HEK293 (cell line): Measurements from ENCODE around the gene SMURF1.

Source experiments
- CTCF ChIA-PET: fragments of 350-600 bp; formaldehyde crosslinking; extraction: SDS; loops from one replicate; lab custom pipeline; 2021; ENCODE audit warnings: antibody characterized with exemption; lab: Yijun Ruan, JAX
- POLR2A ChIA-PET: fragments of 300-600 bp; formaldehyde crosslinking; extraction: SDS; loops from one replicate; lab custom pipeline; 2020; ENCODE audit warnings: antibody characterized with exemption, inconsistent platforms; lab: Yijun Ruan, JAX
- H3K27ac ChIP-seq: fragments of 200-500 bp; sonication (Bioruptor generic); 2 replicates; pipeline ENCODE4 v1.5.1; 2014; ENCODE audit warnings: low read depth, low read length, control low read depth, inconsistent platforms; ENCODE audit errors: extremely low read depth
- H3K36me3 ChIP-seq, 2 experiments: fragments of 200-500 bp in 1 of 2; sonication (Bioruptor generic) in 1 of 2; 1 replicate in 1 of 2; 2 replicates in 1 of 2; pipeline ENCODE4 v1.5.1; 2014 to 2017; ENCODE audit warnings: inconsistent platforms in 2 of 2, low read length in 2 of 2; ENCODE audit not compliant: control insufficient read depth in 2 of 2, insufficient read depth in 1 of 2
- H3K4me1 ChIP-seq: fragments of 200-500 bp; sonication (Bioruptor generic); 2 replicates; pipeline ENCODE4 v1.5.1; 2014; ENCODE audit warnings: mild to moderate bottlenecking, low read length, inconsistent platforms; ENCODE audit not compliant: control insufficient read depth, insufficient read depth
- H3K4me3 ChIP-seq: 2 replicates; pipeline ENCODE4 v1.5.1; 2011; ENCODE audit warnings: low read depth, mild to moderate bottlenecking, control low read depth, low read length, moderate library complexity
- H3K9me3 ChIP-seq: fragments of 200-500 bp; sonication (Bioruptor generic); 2 replicates; pipeline ENCODE4 v1.5.1; 2014; ENCODE audit warnings: low read depth, low read length, inconsistent platforms; ENCODE audit not compliant: control insufficient read depth, insufficient read depth
- EGR2 ChIP-seq: fragments of 450-650 bp; formaldehyde crosslinking; IDR thresholded peaks from 2 replicates; pipeline ENCODE4 v1.5.1; 2016; ENCODE audit warnings: low read depth, missing biosample characterization, missing genetic modification characterization
- HOXD13 ChIP-seq: sonication (generic); formaldehyde crosslinking; IDR thresholded peaks from 2 replicates; pipeline ENCODE4 v1.8.0; 2022; ENCODE audit warnings: missing genetic modification reagents, borderline replicate concordance
- KLF9 ChIP-seq: fragments of 450-650 bp; formaldehyde crosslinking; IDR thresholded peaks from 2 replicates; pipeline ENCODE4 v1.5.1; 2016; ENCODE audit warnings: missing biosample characterization, missing genetic modification characterization, low read depth
- PATZ1 ChIP-seq: fragments of 450-650 bp; formaldehyde crosslinking; IDR thresholded peaks from 2 replicates; pipeline ENCODE4 v1.5.1; 2016; ENCODE audit warnings: missing biosample characterization, missing genetic modification characterization
- SCRT2 ChIP-seq: fragments of 450-650 bp; formaldehyde crosslinking; IDR thresholded peaks from 2 replicates; pipeline ENCODE4 v1.5.1; 2016; ENCODE audit warnings: missing biosample characterization, missing genetic modification characterization
- SP3 ChIP-seq: fragments of 450-650 bp; formaldehyde crosslinking; IDR thresholded peaks from 2 replicates; pipeline ENCODE4 v1.5.1; 2016; ENCODE audit warnings: missing biosample characterization, missing genetic modification characterization
- ZBTB17 ChIP-seq: fragments of 450-650 bp; formaldehyde crosslinking; IDR thresholded peaks from 2 replicates; pipeline ENCODE4 v1.5.1; 2016; ENCODE audit warnings: missing biosample characterization, missing genetic modification characterization
- ZBTB20 ChIP-seq: fragments of 450-650 bp; formaldehyde crosslinking; IDR thresholded peaks from 2 replicates; pipeline ENCODE4 v1.5.1; 2016; ENCODE audit warnings: missing biosample characterization, missing genetic modification characterization
- ZBTB26 ChIP-seq: fragments of 450-650 bp; formaldehyde crosslinking; optimal IDR thresholded peaks from 2 replicates; pipeline ENCODE3; 2016; ENCODE audit warnings: missing biosample characterization, mild to moderate bottlenecking, missing genetic modification characterization
- ZBTB7A ChIP-seq: fragments of 450-650 bp; formaldehyde crosslinking; IDR thresholded peaks from 2 replicates; pipeline ENCODE4 v1.5.1; 2016; ENCODE audit warnings: low read depth, missing biosample characterization, missing genetic modification characterization
- ZBTB8A ChIP-seq: fragments of 450-650 bp; formaldehyde crosslinking; IDR thresholded peaks from 2 replicates; pipeline ENCODE4 v1.5.1; 2016; ENCODE audit warnings: missing biosample characterization, missing genetic modification characterization
- ZFP41 ChIP-seq: fragments of 450-650 bp; formaldehyde crosslinking; IDR thresholded peaks from 2 replicates; pipeline ENCODE4 v1.5.1; 2016; ENCODE audit warnings: missing biosample characterization, missing genetic modification characterization, borderline replicate concordance
- ZNF140 ChIP-seq: fragments of 450-650 bp; formaldehyde crosslinking; IDR thresholded peaks from 2 replicates; pipeline ENCODE4 v1.5.1; 2016; ENCODE audit warnings: missing biosample characterization, missing genetic modification characterization
- ZNF223 ChIP-seq: fragments of 450-650 bp; formaldehyde crosslinking; IDR thresholded peaks from 2 replicates; pipeline ENCODE4 v1.5.1; 2016; ENCODE audit warnings: missing biosample characterization, missing genetic modification characterization
- ZNF416 ChIP-seq: fragments of 450-650 bp; formaldehyde crosslinking; IDR thresholded peaks from 2 replicates; pipeline ENCODE4 v1.5.1; 2016; ENCODE audit warnings: missing biosample characterization, missing genetic modification characterization
- ZNF426 ChIP-seq: fragments of 450-650 bp; formaldehyde crosslinking; IDR thresholded peaks from 2 replicates; pipeline ENCODE4 v1.5.1; 2017; ENCODE audit warnings: missing biosample characterization, missing genetic modification characterization, mild to moderate bottlenecking, inconsistent platforms, moderate library complexity
- ZNF626 ChIP-seq: fragments of 450-650 bp; sonication (Bioruptor Pico); formaldehyde crosslinking; IDR thresholded peaks from 2 replicates; pipeline ENCODE4 v1.5.1; 2018; ENCODE audit warnings: missing biosample characterization, missing genetic modification characterization, inconsistent platforms
- ZNF677 ChIP-seq: fragments of 450-650 bp; IDR thresholded peaks from 2 replicates; pipeline ENCODE4 v1.5.0; 2018; ENCODE audit warnings: missing biosample characterization, mild to moderate bottlenecking, missing genetic modification characterization, moderate library complexity
- ZNF747 ChIP-seq: fragments of 450-650 bp; formaldehyde crosslinking; IDR thresholded peaks from 2 replicates; pipeline ENCODE4 v1.5.1; 2016; ENCODE audit warnings: missing biosample characterization, missing genetic modification characterization
- ZSCAN30 ChIP-seq: fragments of 450-650 bp; IDR thresholded peaks from 2 replicates; pipeline ENCODE4 v1.5.1; 2018; ENCODE audit warnings: missing biosample characterization, mild to moderate bottlenecking, missing genetic modification characterization, moderate library complexity
- TF ChIP-seq, protein P1 (sequence below): fragments of 450-650 bp; formaldehyde crosslinking; IDR thresholded peaks from 2 replicates; pipeline ENCODE4 v1.5.1; 2016; ENCODE audit warnings: missing biosample characterization, missing genetic modification characterization
- TF ChIP-seq, protein P2 (sequence below): fragments of 450-650 bp; formaldehyde crosslinking; IDR thresholded peaks from 2 replicates; pipeline ENCODE4 v1.5.1; 2017; ENCODE audit warnings: missing biosample characterization, missing genetic modification characterization
- TF ChIP-seq, protein P3 (sequence below): fragments of 450-650 bp; formaldehyde crosslinking; IDR thresholded peaks from 2 replicates; pipeline ENCODE4 v1.5.1; 2016; ENCODE audit warnings: missing biosample characterization, missing genetic modification characterization
- TF ChIP-seq, protein P4 (sequence below): fragments of 450-650 bp; formaldehyde crosslinking; IDR thresholded peaks from 2 replicates; pipeline ENCODE4 v1.5.1; 2016; ENCODE audit warnings: missing biosample characterization, missing genetic modification characterization, low read depth

SMURF1 gene

DNA sequence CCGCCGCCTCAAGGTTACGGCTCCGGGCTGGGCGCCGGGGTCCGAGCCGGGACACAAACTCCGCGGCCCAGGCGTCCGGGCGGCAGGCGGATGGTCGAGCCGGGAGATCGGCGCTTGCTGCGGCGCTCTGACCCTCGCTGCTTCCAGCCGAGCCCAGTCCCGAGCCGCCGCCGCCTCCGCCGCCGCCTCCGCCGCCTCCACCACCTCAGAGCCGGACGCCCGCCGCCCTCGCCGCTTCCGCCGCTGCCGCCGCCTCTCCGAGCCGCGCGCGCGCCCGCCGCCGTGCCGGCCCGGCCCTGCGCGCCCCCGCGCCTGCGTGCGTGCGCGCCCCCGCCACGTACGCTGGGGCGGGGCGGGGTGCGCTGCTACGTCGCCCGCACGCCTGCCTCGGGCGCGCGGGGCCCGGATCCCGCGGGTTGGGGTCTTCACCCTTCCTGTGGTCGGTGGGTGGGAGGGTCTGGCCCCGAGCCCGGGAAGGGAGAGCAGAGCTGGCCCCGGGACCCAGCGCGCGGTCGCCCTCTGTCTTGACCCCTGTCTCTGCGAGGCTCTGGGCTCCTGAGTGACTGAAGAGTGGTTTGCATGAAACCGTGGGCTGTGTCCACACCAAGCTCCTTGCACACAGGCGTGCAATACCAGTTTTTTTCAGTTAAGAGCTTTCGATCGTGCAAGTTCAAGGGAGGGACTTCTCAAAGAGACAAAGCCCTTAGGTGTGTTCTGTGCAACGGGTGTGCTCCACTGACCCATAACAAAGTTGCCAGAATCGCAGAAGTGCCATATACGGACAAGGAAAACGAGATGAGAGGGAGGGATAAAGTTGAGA lies at the start of gene SMURF1:
Gene SMURF1, minus strand, starts transcription at position 256 of the 820 bp plus-strand sequence. CDS start 328 bp downstream, outside the sequence.
- Histone ChIP-seq H3K27ac (peak within 1 kb of the TSS; percentile 84), H3K36me3 (no peaks in the 10 kb centered on the region), H3K4me3 (peak within 1 kb of the TSS; percentile 81), H3K9me3 (no peaks in the 10 kb centered on the region), H3K4me1 (0 out of 2 replicates have a peak, but pooled peaks cover 3% of the 10 kb centered on the region)
- ChIA-PET POLR2A (no interaction called here), CTCF (no interaction called here)
- TF ChIP-seq ZBTB20 (peak; percentile 31; the same call in 1 of the 2 replicates), HOXD13 (CRISPR knock-in tag) (no peak), ZFP41 (no peak), ZNF747 (tag by site-specific recombination) (no peak), ZNF223 (tag by site-specific recombination) (peak; percentile 5; the same call in 1 of the 2 replicates), ZNF426 (tag by site-specific recombination) (no peak), EGR2 (tag by site-specific recombination) (0 out of 2 replicates have a peak, but pooled peaks have one; percentile 25), KLF9 (tag by site-specific recombination) (peak; percentile 43), ZBTB17 (tag by site-specific recombination) (peak; percentile 59), ZNF140 (tag by site-specific recombination) (no peak), ZNF626 (tag by site-specific recombination) (no peak), SP3 (tag by site-specific recombination) (peak; percentile 34; the same call in 1 of the 2 replicates), ZSCAN30 (tag by site-specific recombination) (0 out of 2 replicates have a peak, but pooled peaks have one; percentile 26), ZBTB26 (peak; percentile 73), ZBTB7A (tag by site-specific recombination) (peak; percentile 73; the same call in 1 of the 2 replicates), PATZ1 (tag by site-specific recombination) (peak; percentile 45; the same call in 1 of the 2 replicates), SCRT2 (tag by site-specific recombination) (no peak), ZNF416 (tag by site-specific recombination) (no peak), ZBTB8A (peak; percentile 64), ZNF677 (0 out of 2 replicates have a peak, but pooled peaks have one; percentile 16)
- TF ChIP-seq, protein P1, sequence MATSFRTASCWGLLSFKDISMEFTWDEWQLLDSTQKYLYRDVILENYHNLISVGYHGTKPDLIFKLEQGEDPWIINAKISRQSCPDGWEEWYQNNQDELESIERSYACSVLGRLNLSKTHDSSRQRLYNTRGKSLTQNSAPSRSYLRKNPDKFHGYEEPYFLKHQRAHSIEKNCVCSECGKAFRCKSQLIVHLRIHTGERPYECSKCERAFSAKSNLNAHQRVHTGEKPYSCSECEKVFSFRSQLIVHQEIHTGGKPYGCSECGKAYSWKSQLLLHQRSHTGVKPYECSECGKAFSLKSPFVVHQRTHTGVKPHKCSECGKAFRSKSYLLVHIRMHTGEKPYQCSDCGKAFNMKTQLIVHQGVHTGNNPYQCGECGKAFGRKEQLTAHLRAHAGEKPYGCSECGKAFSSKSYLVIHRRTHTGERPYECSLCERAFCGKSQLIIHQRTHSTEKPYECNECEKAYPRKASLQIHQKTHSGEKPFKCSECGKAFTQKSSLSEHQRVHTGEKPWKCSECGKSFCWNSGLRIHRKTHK (tag by site-specific recombination) = no peak
- TF ChIP-seq, protein P2, sequence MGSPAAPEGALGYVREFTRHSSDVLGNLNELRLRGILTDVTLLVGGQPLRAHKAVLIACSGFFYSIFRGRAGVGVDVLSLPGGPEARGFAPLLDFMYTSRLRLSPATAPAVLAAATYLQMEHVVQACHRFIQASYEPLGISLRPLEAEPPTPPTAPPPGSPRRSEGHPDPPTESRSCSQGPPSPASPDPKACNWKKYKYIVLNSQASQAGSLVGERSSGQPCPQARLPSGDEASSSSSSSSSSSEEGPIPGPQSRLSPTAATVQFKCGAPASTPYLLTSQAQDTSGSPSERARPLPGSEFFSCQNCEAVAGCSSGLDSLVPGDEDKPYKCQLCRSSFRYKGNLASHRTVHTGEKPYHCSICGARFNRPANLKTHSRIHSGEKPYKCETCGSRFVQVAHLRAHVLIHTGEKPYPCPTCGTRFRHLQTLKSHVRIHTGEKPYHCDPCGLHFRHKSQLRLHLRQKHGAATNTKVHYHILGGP (tag by site-specific recombination) = no peak
- TF ChIP-seq, protein P3, sequence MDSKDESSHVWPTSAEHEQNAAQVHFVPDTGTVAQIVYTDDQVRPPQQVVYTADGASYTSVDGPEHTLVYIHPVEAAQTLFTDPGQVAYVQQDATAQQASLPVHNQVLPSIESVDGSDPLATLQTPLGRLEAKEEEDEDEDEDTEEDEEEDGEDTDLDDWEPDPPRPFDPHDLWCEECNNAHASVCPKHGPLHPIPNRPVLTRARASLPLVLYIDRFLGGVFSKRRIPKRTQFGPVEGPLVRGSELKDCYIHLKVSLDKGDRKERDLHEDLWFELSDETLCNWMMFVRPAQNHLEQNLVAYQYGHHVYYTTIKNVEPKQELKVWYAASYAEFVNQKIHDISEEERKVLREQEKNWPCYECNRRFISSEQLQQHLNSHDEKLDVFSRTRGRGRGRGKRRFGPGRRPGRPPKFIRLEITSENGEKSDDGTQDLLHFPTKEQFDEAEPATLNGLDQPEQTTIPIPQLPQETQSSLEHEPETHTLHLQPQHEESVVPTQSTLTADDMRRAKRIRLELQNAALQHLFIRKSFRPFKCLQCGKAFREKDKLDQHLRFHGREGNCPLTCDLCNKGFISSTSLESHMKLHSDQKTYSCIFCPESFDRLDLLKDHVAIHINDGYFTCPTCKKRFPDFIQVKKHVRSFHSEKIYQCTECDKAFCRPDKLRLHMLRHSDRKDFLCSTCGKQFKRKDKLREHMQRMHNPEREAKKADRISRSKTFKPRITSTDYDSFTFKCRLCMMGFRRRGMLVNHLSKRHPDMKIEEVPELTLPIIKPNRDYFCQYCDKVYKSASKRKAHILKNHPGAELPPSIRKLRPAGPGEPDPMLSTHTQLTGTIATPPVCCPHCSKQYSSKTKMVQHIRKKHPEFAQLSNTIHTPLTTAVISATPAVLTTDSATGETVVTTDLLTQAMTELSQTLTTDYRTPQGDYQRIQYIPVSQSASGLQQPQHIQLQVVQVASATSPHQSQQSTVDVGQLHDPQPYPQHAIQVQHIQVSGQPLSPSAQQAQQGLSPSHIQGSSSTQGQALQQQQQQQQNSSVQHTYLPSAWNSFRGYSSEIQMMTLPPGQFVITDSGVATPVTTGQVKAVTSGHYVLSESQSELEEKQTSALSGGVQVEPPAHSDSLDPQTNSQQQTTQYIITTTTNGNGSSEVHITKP = no peak
- TF ChIP-seq, protein P4, sequence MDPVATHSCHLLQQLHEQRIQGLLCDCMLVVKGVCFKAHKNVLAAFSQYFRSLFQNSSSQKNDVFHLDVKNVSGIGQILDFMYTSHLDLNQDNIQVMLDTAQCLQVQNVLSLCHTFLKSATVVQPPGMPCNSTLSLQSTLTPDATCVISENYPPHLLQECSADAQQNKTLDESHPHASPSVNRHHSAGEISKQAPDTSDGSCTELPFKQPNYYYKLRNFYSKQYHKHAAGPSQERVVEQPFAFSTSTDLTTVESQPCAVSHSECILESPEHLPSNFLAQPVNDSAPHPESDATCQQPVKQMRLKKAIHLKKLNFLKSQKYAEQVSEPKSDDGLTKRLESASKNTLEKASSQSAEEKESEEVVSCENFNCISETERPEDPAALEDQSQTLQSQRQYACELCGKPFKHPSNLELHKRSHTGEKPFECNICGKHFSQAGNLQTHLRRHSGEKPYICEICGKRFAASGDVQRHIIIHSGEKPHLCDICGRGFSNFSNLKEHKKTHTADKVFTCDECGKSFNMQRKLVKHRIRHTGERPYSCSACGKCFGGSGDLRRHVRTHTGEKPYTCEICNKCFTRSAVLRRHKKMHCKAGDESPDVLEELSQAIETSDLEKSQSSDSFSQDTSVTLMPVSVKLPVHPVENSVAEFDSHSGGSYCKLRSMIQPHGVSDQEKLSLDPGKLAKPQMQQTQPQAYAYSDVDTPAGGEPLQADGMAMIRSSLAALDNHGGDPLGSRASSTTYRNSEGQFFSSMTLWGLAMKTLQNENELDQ (tag by site-specific recombination) = no peak
